Liver (tissue), 9 donors: ENCODE results near the gene ST6GALNAC3. TPM values are rescaled to one million over a fixed set of nuclear protein-coding genes. Genes with fewer than 3 reads are reported as not detected.

ENCODE experiments used
- DNase-seq: peaks from one replicate; pipeline ENCODE4 v3.0.0-alpha.2; 2017; ENCODE audit warnings: low spot score
- H3K27ac ChIP-seq, 2 donors: one replicate each; pipeline ENCODE4 v1.7.0; 2013; ENCODE audit warnings: inconsistent platforms in 2 of 2, low read length in 2 of 2, control low read depth in 1 of 2, low read depth in 1 of 2, mild to moderate bottlenecking in 1 of 2
- H3K27me3 ChIP-seq, 4 donors: one replicate each; pipeline versions ENCODE4 v1.6.1 to v1.7.0; 2013; ENCODE audit warnings: low read length in 3 of 4, inconsistent platforms in 1 of 4, mild to moderate bottlenecking in 1 of 4, moderate library complexity in 1 of 4; ENCODE audit not compliant: control insufficient read depth in 4 of 4, insufficient read depth in 4 of 4
- H3K36me3 ChIP-seq, 4 donors: one replicate each; pipeline versions ENCODE4 v1.6.1 to v1.7.0; 2013; ENCODE audit warnings: low read length in 3 of 4, mild to moderate bottlenecking in 3 of 4, low read depth in 1 of 4, moderate library complexity in 1 of 4; ENCODE audit not compliant: control insufficient read depth in 4 of 4, insufficient read depth in 3 of 4
- H3K4me1 ChIP-seq, 4 donors: one replicate each; pipeline versions ENCODE4 v1.6.1 to v1.7.0; 2013; ENCODE audit warnings: low read length in 3 of 4, mild to moderate bottlenecking in 3 of 4, moderate library complexity in 1 of 4; ENCODE audit not compliant: control insufficient read depth in 4 of 4, insufficient read depth in 4 of 4
- H3K4me3 ChIP-seq, 3 donors: one replicate each; pipeline versions ENCODE4 v1.6.1 to v1.7.0; 2013; ENCODE audit warnings: low read length in 3 of 3, control low read depth in 1 of 3, low read depth in 1 of 3, mild to moderate bottlenecking in 1 of 3
- H3K9ac ChIP-seq, 2 donors: one replicate each; pipeline ENCODE4 v1.7.0; 2013; ENCODE audit warnings: low read length in 2 of 2, mild to moderate bottlenecking in 2 of 2, moderate library complexity in 2 of 2, control low read depth in 1 of 2, low read depth in 1 of 2
- H3K9me3 ChIP-seq, 4 donors: one replicate each; pipeline versions ENCODE4 v1.6.1 to v1.7.0; 2013; ENCODE audit warnings: low read length in 3 of 4; ENCODE audit not compliant: control insufficient read depth in 4 of 4
- ATF3 ChIP-seq: IDR thresholded peaks from 2 replicates; pipeline ENCODE4 v1.6.1; 2016; ENCODE audit warnings: antibody characterized with exemption
- CTCF ChIP-seq: fragments of 150-350 bp; IDR thresholded peaks from 2 replicates; pipeline ENCODE4 v1.5.1; 2017; ENCODE audit warnings: improper control_type of control experiment, low read depth, low read length; ENCODE audit not compliant: missing input control
- EGR1 ChIP-seq, 2 donors: IDR thresholded peaks; 2 replicates each; pipeline ENCODE4 v1.6.1; 2016 to 2018; ENCODE audit warnings: antibody characterized with exemption in 2 of 2, low read depth in 2 of 2
- FOXA1 ChIP-seq: IDR thresholded peaks from 2 replicates; pipeline ENCODE4 v1.6.1; 2016; ENCODE audit warnings: antibody characterized with exemption
- FOXA2 ChIP-seq: IDR thresholded peaks from 2 replicates; pipeline ENCODE4 v1.6.1; 2016; ENCODE audit warnings: antibody characterized with exemption
- GABPA ChIP-seq, 2 donors: IDR thresholded peaks in 1 of 2; conservative IDR thresholded peaks in 1 of 2; 2 replicates each; pipeline ENCODE4 v1.6.1; 2016; ENCODE audit warnings: antibody characterized with exemption in 2 of 2, mild to moderate bottlenecking in 1 of 2, moderate library complexity in 1 of 2
- HNF4A ChIP-seq, 2 donors: conservative IDR thresholded peaks; 2 replicates each; pipeline ENCODE4 v1.6.1; 2016; ENCODE audit warnings: antibody characterized with exemption in 2 of 2, mild to moderate bottlenecking in 2 of 2
- HNF4G ChIP-seq: IDR thresholded peaks from 2 replicates; pipeline ENCODE4 v1.6.1; 2016; ENCODE audit warnings: antibody characterized with exemption
- JUND ChIP-seq, 2 donors: IDR thresholded peaks; 2 replicates each; pipeline ENCODE4 v1.6.1; 2016; ENCODE audit warnings: antibody characterized with exemption in 2 of 2
- MAX ChIP-seq: IDR thresholded peaks from 2 replicates; pipeline ENCODE4 v1.6.1; 2016; ENCODE audit warnings: antibody characterized with exemption
- NR2F2 ChIP-seq: IDR thresholded peaks from 2 replicates; pipeline ENCODE4 v1.6.1; 2016; ENCODE audit warnings: antibody characterized with exemption
- RAD21 ChIP-seq, 2 donors: IDR thresholded peaks; 2 replicates each; pipeline ENCODE4 v1.6.1; 2016; ENCODE audit warnings: antibody characterized with exemption in 2 of 2, mild to moderate bottlenecking in 2 of 2
- REST ChIP-seq: IDR thresholded peaks from 2 replicates; pipeline ENCODE4 v1.6.1; 2016; ENCODE audit warnings: antibody characterized with exemption, mild to moderate bottlenecking
- RXRA ChIP-seq, 2 donors: IDR thresholded peaks; 2 replicates each; pipeline ENCODE4 v1.6.1; 2017 to 2018; ENCODE audit warnings: antibody characterized with exemption in 2 of 2, mild to moderate bottlenecking in 1 of 2
- SP1 ChIP-seq: IDR thresholded peaks from 2 replicates; pipeline ENCODE4 v1.6.1; 2018; ENCODE audit warnings: antibody characterized with exemption, mild to moderate bottlenecking
- TAF1 ChIP-seq: conservative IDR thresholded peaks from 2 replicates; pipeline ENCODE4 v1.6.1; 2016; ENCODE audit warnings: antibody characterized with exemption, mild to moderate bottlenecking
- YY1 ChIP-seq: IDR thresholded peaks from 2 replicates; pipeline ENCODE4 v1.6.1; 2016; ENCODE audit warnings: antibody characterized with exemption, mild to moderate bottlenecking
- WGBS: extraction: QIAGEN DNeasy Blood & Tissue Kit; methylation state at CpG from one replicate; pipeline ENCODE4 v1.1.7; 2013; 5-methylcytosine and 5-hydroxymethylcytosine counted together
- polyA plus RNA-seq, 2 donors: library from polyadenylated mRNA; stranded (reverse) in 1 of 2; unstranded in 1 of 2; fragments of 200-250 nt in 1 of 2; fragments of >200 nt in 1 of 2; fragmentation: Nextera tagmentation in 1 of 2; extraction: Ambion mirVana in 1 of 2; gene quantifications; one replicate each; pipeline versions ENCODE4 v1.2.1 to v1.2.3, GENCODE V29; 2013 to 2015
- total RNA-seq, 2 donors: library from RNA; depleted of rRNA; stranded (reverse); fragments of >200 nt; gene quantifications; one replicate each; pipeline ENCODE4 v1.2.3, GENCODE V29; 2014
- TF ChIP-seq, protein P1 (sequence below): IDR thresholded peaks from 2 replicates; pipeline ENCODE4 v1.6.1; 2016; ENCODE audit warnings: antibody characterized with exemption
- donor health status: healthy.
- donor health status: healthy.
- donor health status: healthy.
- donor health status: healthy.
- donor health status: healthy.

ST6GALNAC3 gene
- total and polyA plus RNA-seq, 4 donors: 1.2 to 5.0 (median 3.2) TPM

GRCh38 chr1:76595024-76595423 is 520.5 kb downstream of the ST6GALNAC3 start:
- H3K27me3 ChIP-seq: no peaks in the 10 kb centered on the region
- H3K9me3 ChIP-seq: peaks cover 0 to 3% (median under 1%) of the 10 kb centered on the region in 4 donors
- H3K27ac ChIP-seq: no peak overlapping the region
- H3K4me1 ChIP-seq: no peaks in the 10 kb centered on the region
- 83% methylated on average over 4 of the region's 4 CpGs for WGBS
- no peak overlapping the region for H3K9ac ChIP-seq
- H3K36me3 ChIP-seq: no peaks in the 10 kb centered on the region
- no peak for TF ChIP-seq RAD21 (IDR thresholded peaks at IDR 0.05)
- no peak for TF ChIP-seq REST
- no peak for TF ChIP-seq JUND (IDR thresholded peaks at IDR 0.05)
- TF ChIP-seq MAX: no peak
- TF ChIP-seq HNF4G: no peak
- no peak for TF ChIP-seq HNF4A (conservative IDR thresholded peaks at IDR 0.05)
- TF ChIP-seq YY1: no peak
- no peak for TF ChIP-seq EGR1 (IDR thresholded peaks at IDR 0.05; ENCODE audit: low read depth in 2 of 2)
- no peak for TF ChIP-seq FOXA1
- TF ChIP-seq, protein P1, sequence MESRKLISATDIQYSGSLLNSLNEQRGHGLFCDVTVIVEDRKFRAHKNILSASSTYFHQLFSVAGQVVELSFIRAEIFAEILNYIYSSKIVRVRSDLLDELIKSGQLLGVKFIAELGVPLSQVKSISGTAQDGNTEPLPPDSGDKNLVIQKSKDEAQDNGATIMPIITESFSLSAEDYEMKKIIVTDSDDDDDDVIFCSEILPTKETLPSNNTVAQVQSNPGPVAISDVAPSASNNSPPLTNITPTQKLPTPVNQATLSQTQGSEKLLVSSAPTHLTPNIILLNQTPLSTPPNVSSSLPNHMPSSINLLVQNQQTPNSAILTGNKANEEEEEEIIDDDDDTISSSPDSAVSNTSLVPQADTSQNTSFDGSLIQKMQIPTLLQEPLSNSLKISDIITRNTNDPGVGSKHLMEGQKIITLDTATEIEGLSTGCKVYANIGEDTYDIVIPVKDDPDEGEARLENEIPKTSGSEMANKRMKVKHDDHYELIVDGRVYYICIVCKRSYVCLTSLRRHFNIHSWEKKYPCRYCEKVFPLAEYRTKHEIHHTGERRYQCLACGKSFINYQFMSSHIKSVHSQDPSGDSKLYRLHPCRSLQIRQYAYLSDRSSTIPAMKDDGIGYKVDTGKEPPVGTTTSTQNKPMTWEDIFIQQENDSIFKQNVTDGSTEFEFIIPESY: no peak
- TF ChIP-seq GABPA (IDR thresholded peaks at IDR 0.05 in 1 of 2, conservative IDR thresholded peaks at IDR 0.05 in 1 of 2): no peak
- no peak for TF ChIP-seq SP1
- no peak for TF ChIP-seq CTCF
- TF ChIP-seq ATF3: no peak
- no peak for TF ChIP-seq NR2F2
- no peak for DNase-seq
- no peak overlapping the region for H3K4me3 ChIP-seq

DNA sequence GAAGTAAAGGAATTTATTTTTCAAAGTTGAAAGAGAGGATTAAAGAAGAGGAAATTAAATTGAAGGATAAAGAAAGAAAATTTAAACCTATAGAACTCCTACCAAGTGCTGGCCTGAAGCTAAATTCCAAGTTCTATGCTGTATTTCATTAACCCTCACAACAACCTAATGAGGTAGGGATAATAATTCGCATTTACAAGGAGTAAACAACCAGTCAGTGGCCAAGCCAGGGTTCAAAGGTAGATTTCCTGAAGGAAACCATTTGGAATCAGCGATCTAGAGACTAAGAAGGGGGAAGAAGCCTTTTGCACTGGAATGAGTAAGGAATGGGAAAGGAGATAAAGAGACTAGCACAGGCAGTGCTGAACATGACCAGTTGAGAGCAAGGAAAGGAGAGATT is 526.9 kb downstream of the ST6GALNAC3 start:
- no peaks in the 10 kb centered on the region for H3K36me3 ChIP-seq
- H3K27ac ChIP-seq: no peak overlapping the region
- no peak overlapping the region for H3K9ac ChIP-seq
- H3K4me3 ChIP-seq: no peak overlapping the region
- 64% methylated on average over 2 of the region's 2 CpGs for WGBS
- H3K27me3 ChIP-seq: no peaks in the 10 kb centered on the region
- no peaks in the 10 kb centered on the region for H3K9me3 ChIP-seq
- H3K4me1 ChIP-seq: no peaks in the 10 kb centered on the region
- DNase-seq: no peak
- TF ChIP-seq, protein P1: no peak
- TF ChIP-seq EGR1 (IDR thresholded peaks at IDR 0.05; ENCODE audit: low read depth in 2 of 2) (no peak), HNF4A (conservative IDR thresholded peaks at IDR 0.05) (no peak), RXRA (IDR thresholded peaks at IDR 0.05) (no peak), RAD21 (IDR thresholded peaks at IDR 0.05) (no peak), HNF4G (no peak), FOXA2 (no peak), NR2F2 (no peak), SP1 (no peak), JUND (IDR thresholded peaks at IDR 0.05) (no peak), YY1 (no peak), ATF3 (no peak), TAF1 (no peak), GABPA (IDR thresholded peaks at IDR 0.05 in 1 of 2, conservative IDR thresholded peaks at IDR 0.05 in 1 of 2) (no peak), REST (no peak)
